ENCODE data around the gene DNMT1. TPM values are rescaled to one million over a fixed set of nuclear protein-coding genes. Genes with fewer than 3 reads are reported as not detected.

Gene DNMT1
- polyA plus RNA-seq, 2 donors, result 32.1 to 42.6 TPM

DNA sequence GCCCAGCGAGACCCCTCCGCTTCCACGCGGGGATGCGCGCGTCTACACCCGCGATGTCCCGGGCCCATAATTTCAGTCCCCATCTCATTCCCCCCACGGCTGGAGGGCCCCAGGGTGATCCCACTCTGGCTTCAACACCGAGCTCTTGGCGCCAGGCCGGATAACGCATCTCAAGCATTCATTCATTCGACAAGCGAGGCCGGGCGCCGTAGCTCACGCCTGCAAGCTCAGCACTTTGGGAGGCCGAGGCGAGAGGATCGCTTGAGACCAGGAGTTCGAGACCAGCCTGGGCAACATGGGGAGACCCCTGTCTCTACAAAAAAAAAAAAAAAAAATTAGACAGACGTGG, 98.2 kb downstream of the DNMT1 start:
- H3K27me3 ChIP-seq (ENCODE audit: control insufficient read depth in 1 of 2, insufficient read depth in 2 of 2, low read length in 2 of 2), result no peaks in the 10 kb centered on the region
- 20 to 21% methylated on average over 26 of the region's 26 CpGs for WGBS, 2 donors
- H3K36me3 ChIP-seq (ENCODE audit: control insufficient read depth in 2 of 2, insufficient read depth in 2 of 2, low read length in 1 of 2), result peaks cover 0 to 13% of the 10 kb centered on the region in 2 donors
- no peaks in the 10 kb centered on the region for H3K9me3 ChIP-seq (ENCODE audit: control insufficient read depth in 2 of 2, insufficient read depth in 1 of 2, low read depth in 1 of 2, low read length in 1 of 2)
- peaks cover 0 to 7% of the 10 kb centered on the region in 2 donors for H3K4me1 ChIP-seq (ENCODE audit: control insufficient read depth in 2 of 2, insufficient read depth in 2 of 2, low read length in 1 of 2)
- H3K4me3 ChIP-seq (ENCODE audit: low read depth in 1 of 2, low read length in 2 of 2), result peak overlapping the region; percentile 40 to 59
- H3K27ac ChIP-seq (ENCODE audit: low read depth in 2 of 2, low read length in 1 of 2), result peak overlapping the region; percentile 60 to 87

DNA sequence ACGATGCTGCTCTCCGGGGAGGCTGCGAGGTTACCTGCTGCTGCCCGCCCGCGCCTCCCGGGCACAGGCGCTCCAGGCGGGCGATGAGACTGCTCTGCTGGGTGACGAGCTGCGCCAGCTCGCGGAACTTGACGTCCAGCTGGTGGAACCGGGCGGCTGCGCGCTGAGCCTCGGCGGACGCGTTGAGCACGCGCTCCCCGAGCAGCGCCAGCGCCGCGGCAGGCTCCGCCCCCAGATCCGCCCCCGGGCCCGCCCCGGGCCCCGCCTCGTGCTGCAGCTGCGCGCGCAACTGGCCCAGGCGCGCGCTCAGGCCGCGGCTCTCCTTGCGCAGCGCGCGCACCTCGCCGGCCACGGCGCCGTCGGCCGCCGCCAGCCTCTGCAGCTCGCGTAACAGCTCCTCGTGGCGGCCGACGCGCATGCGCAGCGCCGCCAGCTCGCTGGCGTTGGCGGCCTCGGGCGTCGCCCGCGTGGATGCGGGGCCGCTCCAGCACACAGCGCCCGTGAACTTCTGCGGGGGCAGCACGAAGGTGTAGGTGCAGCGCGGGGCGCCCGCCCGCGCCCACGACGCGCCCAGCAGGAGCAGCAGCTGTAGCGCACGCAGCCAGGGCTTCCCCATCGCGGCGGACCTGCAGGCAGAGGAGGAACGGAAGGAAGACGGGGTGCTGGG, 98.7 kb downstream of the DNMT1 start:
- peak overlapping the region; percentile 40 to 59 for H3K4me3 ChIP-seq (ENCODE audit: low read depth in 1 of 2, low read length in 2 of 2)
- peaks cover 0 to 18% of the 10 kb centered on the region in 2 donors for H3K36me3 ChIP-seq (ENCODE audit: control insufficient read depth in 2 of 2, insufficient read depth in 2 of 2, low read length in 1 of 2)
- H3K27ac ChIP-seq (ENCODE audit: low read depth in 2 of 2, low read length in 1 of 2), result peak overlapping the region; percentile 76 to 87
- WGBS, 2 donors, result 2 to 4% methylated on average over 95 to 97 of the region's 97 CpGs
- H3K27me3 ChIP-seq (ENCODE audit: control insufficient read depth in 1 of 2, insufficient read depth in 2 of 2, low read length in 2 of 2), result no peaks in the 10 kb centered on the region
- H3K9me3 ChIP-seq (ENCODE audit: control insufficient read depth in 2 of 2, insufficient read depth in 1 of 2, low read depth in 1 of 2, low read length in 1 of 2), result no peaks in the 10 kb centered on the region
- H3K4me1 ChIP-seq (ENCODE audit: control insufficient read depth in 2 of 2, insufficient read depth in 2 of 2, low read length in 1 of 2), result peaks cover 0 to 7% of the 10 kb centered on the region in 2 donors

DNA sequence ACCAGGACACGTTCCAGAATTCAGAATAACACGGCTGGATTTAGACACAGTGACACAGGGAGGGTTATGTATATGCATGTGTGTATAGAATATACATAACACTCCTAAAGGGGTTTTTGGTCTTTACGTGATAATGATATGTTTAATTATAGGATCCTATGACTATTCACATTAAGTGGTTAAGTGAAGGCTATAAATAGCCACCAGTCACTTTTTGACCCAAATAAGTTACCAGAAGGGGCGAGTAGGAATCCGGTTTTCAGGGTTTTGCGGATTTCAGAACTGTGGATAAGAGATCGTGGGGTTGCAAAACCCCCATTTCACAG, 99.2 kb downstream of the DNMT1 start:
- Histone ChIP-seq H3K9me3 (ENCODE audit: control insufficient read depth in 2 of 2, insufficient read depth in 1 of 2, low read depth in 1 of 2, low read length in 1 of 2) (no peaks in the 10 kb centered on the region), H3K4me1 (ENCODE audit: control insufficient read depth in 2 of 2, insufficient read depth in 2 of 2, low read length in 1 of 2) (peaks cover 0 to 7% of the 10 kb centered on the region in 2 donors), H3K27ac (ENCODE audit: low read depth in 2 of 2, low read length in 1 of 2) (peak overlapping the region; percentile 71 to 76), H3K4me3 (ENCODE audit: low read depth in 1 of 2, low read length in 2 of 2) (no peak overlapping the region), H3K27me3 (ENCODE audit: control insufficient read depth in 1 of 2, insufficient read depth in 2 of 2, low read length in 2 of 2) (no peaks in the 10 kb centered on the region), H3K36me3 (ENCODE audit: control insufficient read depth in 2 of 2, insufficient read depth in 2 of 2, low read length in 1 of 2) (peaks cover 0 to 21% of the 10 kb centered on the region in 2 donors)
- 29 to 42% methylated on average over 7 of the region's 7 CpGs for WGBS, 2 donors

DNA sequence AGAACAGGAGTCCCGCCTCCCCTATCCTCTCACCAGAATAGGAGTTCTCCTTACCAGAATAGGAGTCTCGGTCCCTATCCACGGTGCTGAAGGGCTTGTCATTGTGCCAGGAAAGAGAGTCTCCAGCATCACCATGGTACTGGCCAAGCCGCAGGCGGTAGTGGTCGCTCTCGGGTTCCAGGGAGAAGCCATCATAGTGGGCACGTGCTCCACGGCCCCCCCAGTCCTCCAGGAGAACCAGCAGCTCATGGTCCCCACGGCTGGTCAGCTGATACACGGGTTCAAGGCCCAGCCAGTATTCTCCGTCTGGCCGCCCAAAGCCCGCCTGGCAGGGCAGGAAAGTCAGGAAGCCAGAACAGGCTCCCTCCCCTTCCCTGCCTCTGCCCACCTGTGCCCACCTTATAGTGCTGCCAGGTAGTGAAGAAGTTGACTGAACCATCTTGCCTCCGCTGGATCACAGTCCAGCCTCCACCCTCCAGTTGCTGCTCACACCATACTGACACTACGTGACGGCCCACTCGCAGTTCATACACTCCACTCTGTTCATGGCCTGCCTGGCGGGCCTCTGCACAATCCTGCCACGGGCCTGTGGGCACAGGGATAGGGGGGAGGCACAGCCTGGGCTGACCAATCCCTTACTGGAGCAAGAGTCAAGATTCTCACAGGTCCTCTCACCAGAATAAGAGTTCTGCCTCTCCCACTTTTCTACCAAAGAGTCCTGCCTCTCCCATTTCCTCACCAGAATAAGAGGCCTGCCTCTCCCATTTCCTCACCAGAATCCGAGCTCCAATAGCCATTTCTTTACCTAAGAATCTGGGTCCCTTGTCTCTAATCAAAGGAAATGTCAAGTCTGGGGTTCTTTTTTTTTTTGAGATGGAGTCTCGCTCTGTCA, 101.2 kb downstream of the DNMT1 start:
- 87 to 89% methylated on average over 22 of the region's 22 CpGs for WGBS, 2 donors
- H3K4me1 ChIP-seq (ENCODE audit: control insufficient read depth in 2 of 2, insufficient read depth in 2 of 2, low read length in 1 of 2), result peaks cover 0 to 7% of the 10 kb centered on the region in 2 donors
- no peaks in the 10 kb centered on the region for H3K27me3 ChIP-seq (ENCODE audit: control insufficient read depth in 1 of 2, insufficient read depth in 2 of 2, low read length in 2 of 2)
- H3K36me3 ChIP-seq (ENCODE audit: control insufficient read depth in 2 of 2, insufficient read depth in 2 of 2, low read length in 1 of 2), result peaks cover 0 to 27% of the 10 kb centered on the region in 2 donors
- H3K9me3 ChIP-seq (ENCODE audit: control insufficient read depth in 2 of 2, insufficient read depth in 1 of 2, low read depth in 1 of 2, low read length in 1 of 2), result peaks cover 0 to 4% of the 10 kb centered on the region in 2 donors
- no peak overlapping the region for H3K4me3 ChIP-seq (ENCODE audit: low read depth in 1 of 2, low read length in 2 of 2)
- H3K27ac ChIP-seq (ENCODE audit: low read depth in 2 of 2, low read length in 1 of 2), result no peak overlapping the region

DNA sequence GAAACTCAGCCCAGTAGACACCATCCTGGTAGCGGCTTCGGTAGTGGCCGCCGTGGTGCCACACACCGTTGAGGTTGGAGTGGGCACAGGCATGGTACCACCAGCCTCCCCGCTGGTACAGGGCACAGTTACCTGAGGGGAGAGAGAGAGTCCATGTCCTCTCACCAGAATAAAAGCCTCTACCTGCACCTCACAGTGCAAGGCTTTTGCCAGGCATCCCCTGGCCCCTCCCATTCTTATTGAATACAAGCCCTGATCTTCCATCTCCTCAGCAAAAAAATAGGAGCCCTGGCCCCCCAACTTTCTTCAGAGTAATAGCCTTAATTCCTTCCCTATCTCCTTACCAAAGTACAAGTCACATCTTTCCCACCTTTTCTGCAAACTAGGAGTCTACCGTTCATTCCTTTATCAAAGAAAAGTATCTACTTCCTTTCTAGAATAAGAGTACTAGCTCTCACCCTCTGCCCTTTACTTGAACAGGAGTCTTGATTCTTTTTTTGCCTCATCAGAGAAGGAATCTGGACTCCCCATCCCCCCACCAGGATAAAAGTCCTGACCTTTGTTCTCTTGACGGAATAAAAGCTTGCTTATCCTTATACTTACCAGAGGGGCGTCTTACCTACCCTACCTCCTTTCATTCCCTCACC, 102.0 kb downstream of the DNMT1 start:
- H3K36me3 ChIP-seq (ENCODE audit: control insufficient read depth in 2 of 2, insufficient read depth in 2 of 2, low read length in 1 of 2), result peaks cover 0 to 27% of the 10 kb centered on the region in 2 donors

DNA sequence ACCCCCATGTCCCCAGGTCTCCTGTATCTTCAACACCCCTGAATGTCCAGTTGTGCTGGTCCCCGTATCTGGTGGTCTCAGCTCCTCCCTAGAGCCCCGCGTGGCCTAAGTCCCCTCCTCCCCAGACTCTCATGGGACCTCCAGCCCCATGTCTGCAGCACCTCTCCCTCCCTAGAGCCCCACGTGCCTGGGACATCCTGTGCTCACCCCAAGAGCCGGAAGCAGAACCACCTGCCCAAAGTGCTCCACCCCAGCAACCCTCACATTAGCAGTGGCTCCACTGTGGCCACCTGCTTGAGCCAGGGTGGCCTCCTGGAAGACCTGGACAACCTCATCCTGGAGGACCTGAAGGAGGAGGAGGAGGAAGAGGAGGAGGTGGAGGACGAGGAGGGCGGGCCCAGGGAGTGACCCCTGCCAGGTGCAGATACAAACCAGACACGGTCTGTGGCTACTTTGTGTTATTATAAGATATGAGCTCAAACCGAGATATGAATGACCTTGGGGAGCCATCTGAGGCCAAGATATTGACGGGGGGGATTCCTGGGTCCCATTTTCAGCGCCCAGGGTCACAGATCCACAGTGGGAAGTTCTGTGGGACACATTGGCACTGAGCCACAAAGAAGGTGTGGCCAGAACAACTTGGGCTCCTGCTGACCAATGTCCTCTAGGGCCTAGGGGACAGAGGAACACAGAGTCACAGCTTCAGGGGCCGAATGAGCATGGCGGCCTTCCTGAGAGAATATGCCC, 102.7 kb downstream of the DNMT1 start:
- H3K27me3 ChIP-seq (ENCODE audit: control insufficient read depth in 1 of 2, insufficient read depth in 2 of 2, low read length in 2 of 2), result no peaks in the 10 kb centered on the region
- peaks cover 0 to 7% of the 10 kb centered on the region in 2 donors for H3K4me1 ChIP-seq (ENCODE audit: control insufficient read depth in 2 of 2, insufficient read depth in 2 of 2, low read length in 1 of 2)
- H3K36me3 ChIP-seq (ENCODE audit: control insufficient read depth in 2 of 2, insufficient read depth in 2 of 2, low read length in 1 of 2), result peaks cover 0 to 27% of the 10 kb centered on the region in 2 donors
- H3K4me3 ChIP-seq (ENCODE audit: low read depth in 1 of 2, low read length in 2 of 2), result no peak overlapping the region
- WGBS, 2 donors, result 80 to 86% methylated on average over 13 of the region's 13 CpGs
- no peak overlapping the region for H3K27ac ChIP-seq (ENCODE audit: low read depth in 2 of 2, low read length in 1 of 2)
- peaks cover 0 to 4% of the 10 kb centered on the region in 2 donors for H3K9me3 ChIP-seq (ENCODE audit: control insufficient read depth in 2 of 2, insufficient read depth in 1 of 2, low read depth in 1 of 2, low read length in 1 of 2)

More for the DNA sequence above, 102.0 kb downstream of the DNMT1 start:
- WGBS, 2 donors, result 94 to 96% methylated on average over 9 of the region's 9 CpGs
- H3K4me3 ChIP-seq (ENCODE audit: low read depth in 1 of 2, low read length in 2 of 2), result no peak overlapping the region
- H3K27me3 ChIP-seq (ENCODE audit: control insufficient read depth in 1 of 2, insufficient read depth in 2 of 2, low read length in 2 of 2), result no peaks in the 10 kb centered on the region
- peaks cover 0 to 7% of the 10 kb centered on the region in 2 donors for H3K4me1 ChIP-seq (ENCODE audit: control insufficient read depth in 2 of 2, insufficient read depth in 2 of 2, low read length in 1 of 2)
- H3K27ac ChIP-seq (ENCODE audit: low read depth in 2 of 2, low read length in 1 of 2), result no peak overlapping the region
- peaks cover 0 to 4% of the 10 kb centered on the region in 2 donors for H3K9me3 ChIP-seq (ENCODE audit: control insufficient read depth in 2 of 2, insufficient read depth in 1 of 2, low read depth in 1 of 2, low read length in 1 of 2)

DNA sequence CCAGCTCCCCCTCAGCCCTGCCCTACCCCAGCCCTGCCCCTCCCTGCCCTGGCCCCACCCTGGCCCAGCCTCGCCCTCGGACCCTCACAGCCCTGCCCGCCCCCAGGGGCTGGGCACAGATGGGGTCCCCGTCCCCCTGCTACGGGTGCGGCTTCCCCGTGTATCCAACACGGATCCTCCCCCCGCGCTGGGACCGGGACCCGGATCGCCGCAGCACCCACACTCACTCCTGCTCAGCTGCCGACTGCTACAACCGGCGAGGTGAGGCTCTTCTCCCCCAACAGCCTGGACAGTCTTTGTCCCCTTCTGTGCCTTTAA, 103.4 kb downstream of the DNMT1 start:
- Histone ChIP-seq H3K4me1 (ENCODE audit: control insufficient read depth in 2 of 2, insufficient read depth in 2 of 2, low read length in 1 of 2) (peaks cover 0 to 1% of the 10 kb centered on the region in 2 donors), H3K27ac (ENCODE audit: low read depth in 2 of 2, low read length in 1 of 2) (no peak overlapping the region), H3K4me3 (ENCODE audit: low read depth in 1 of 2, low read length in 2 of 2) (no peak overlapping the region), H3K36me3 (ENCODE audit: control insufficient read depth in 2 of 2, insufficient read depth in 2 of 2, low read length in 1 of 2) (peaks cover 0 to 27% of the 10 kb centered on the region in 2 donors), H3K27me3 (ENCODE audit: control insufficient read depth in 1 of 2, insufficient read depth in 2 of 2, low read length in 2 of 2) (no peaks in the 10 kb centered on the region), H3K9me3 (ENCODE audit: control insufficient read depth in 2 of 2, insufficient read depth in 1 of 2, low read depth in 1 of 2, low read length in 1 of 2) (peaks cover 0 to 4% of the 10 kb centered on the region in 2 donors)
- 90 to 94% methylated on average over 17 of the region's 17 CpGs for WGBS, 2 donors

DNA sequence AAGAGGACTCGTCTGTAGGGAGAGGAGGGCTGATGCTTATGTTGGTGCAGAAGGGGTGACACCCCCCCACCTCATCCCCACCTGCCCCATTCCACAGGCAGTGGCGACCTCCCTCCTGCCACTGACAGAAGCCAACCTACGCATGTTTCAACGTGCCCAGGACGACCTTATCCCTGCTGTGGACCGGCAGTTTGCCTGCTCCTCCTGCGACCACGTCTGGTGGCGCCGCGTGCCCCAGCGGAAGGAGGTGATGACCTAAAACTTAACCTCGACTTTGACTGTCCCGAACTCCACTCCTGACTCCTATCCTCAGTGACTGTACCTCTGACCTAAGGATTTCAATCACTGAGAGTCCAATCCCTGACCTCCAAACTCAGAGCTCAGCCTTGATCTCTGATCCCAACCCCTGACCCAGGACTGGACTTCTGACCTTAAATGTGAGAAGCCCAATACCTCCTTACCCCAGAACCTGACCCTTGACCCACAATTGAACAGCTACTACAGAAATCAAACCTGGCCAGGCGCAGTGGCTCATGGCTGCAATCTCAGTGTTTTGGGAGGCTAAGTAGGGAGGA, 104.9 kb downstream of the DNMT1 start:
- no peaks in the 10 kb centered on the region for H3K4me1 ChIP-seq (ENCODE audit: control insufficient read depth in 2 of 2, insufficient read depth in 2 of 2, low read length in 1 of 2)
- H3K4me3 ChIP-seq (ENCODE audit: low read depth in 1 of 2, low read length in 2 of 2), result no peak overlapping the region
- peaks cover 0 to 4% of the 10 kb centered on the region in 2 donors for H3K9me3 ChIP-seq (ENCODE audit: control insufficient read depth in 2 of 2, insufficient read depth in 1 of 2, low read depth in 1 of 2, low read length in 1 of 2)
- no peaks in the 10 kb centered on the region for H3K27me3 ChIP-seq (ENCODE audit: control insufficient read depth in 1 of 2, insufficient read depth in 2 of 2, low read length in 2 of 2)
- WGBS, 2 donors, result 76% methylated on average over 15 of the region's 15 CpGs
- no peak overlapping the region for H3K27ac ChIP-seq (ENCODE audit: low read depth in 2 of 2, low read length in 1 of 2)
- peaks cover 0 to 27% of the 10 kb centered on the region in 2 donors for H3K36me3 ChIP-seq (ENCODE audit: control insufficient read depth in 2 of 2, insufficient read depth in 2 of 2, low read length in 1 of 2)

Data from esophagus (tissue), 2 donors.